Measurements from ENCODE around the gene KCNN4. TPM values are rescaled to one million over a fixed set of nuclear protein-coding genes. Genes with fewer than 3 reads are reported as not detected.
"Not testable (repeated sequence)": the region's sequence is repeated elsewhere in the genome, so short reads cannot be mapped to it uniquely, and the experiment has no call there.

The KCNN4 gene
- polyA plus RNA-seq, 1 donor from 2014 or later = not detected

DNA sequence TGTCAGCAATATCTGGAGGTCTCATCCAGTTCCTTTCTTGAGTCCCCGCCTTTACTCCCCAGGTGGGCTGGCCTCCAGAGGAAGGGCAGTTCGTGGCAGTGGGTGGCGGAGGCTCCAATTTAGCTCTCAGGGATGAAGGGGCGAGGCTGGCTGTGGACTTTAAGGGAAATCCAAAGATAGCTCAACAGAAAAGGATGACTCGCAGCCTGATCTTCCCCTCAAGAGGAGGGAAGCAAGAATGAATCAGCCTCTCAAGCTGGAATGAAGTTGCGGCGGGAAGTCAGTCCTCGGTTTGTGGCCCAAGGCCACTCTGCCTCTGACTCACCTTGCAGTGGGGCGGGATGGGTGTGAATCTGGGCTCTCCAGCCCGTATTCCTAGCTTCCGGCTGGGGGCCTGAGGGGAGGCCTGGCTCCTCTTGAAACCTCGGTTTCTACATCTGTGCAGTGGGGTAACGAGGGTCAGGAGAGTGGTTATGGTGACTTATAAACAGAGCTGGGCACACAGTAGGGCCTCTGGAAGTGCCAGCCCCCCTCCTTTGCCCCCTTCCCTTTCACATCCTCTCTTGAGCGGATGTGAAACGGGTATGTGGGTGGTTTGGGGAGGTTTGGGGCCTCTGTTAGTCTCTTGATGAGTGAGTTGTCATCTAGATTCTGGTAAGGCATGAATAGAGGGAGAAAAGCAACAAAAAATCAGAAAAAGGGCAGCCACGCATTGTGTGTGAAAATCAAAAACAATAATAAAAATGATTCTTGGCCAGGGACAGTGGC is 15.5 kb downstream of the KCNN4 start:
- no peaks in the 10 kb centered on the region for H3K9me2 ChIP-seq (ENCODE audit: insufficient read depth, low read length)
- no peak overlapping the region for H3K4me2 ChIP-seq (ENCODE audit: low read length)
- no peak overlapping the region for H3K27ac ChIP-seq (ENCODE audit: low read length)
- H3K4me3 ChIP-seq (ENCODE audit: low read length) = no peak overlapping the region
- H2AFZ ChIP-seq (ENCODE audit: low read depth, low read length) = no peak overlapping the region
- no peak overlapping the region for H3K9ac ChIP-seq (ENCODE audit: low read length)
- no peaks in the 10 kb centered on the region for H3F3A ChIP-seq (ENCODE audit: insufficient read depth, low read length, poor library complexity, severe bottlenecking)
- H4K20me1 ChIP-seq (ENCODE audit: insufficient read depth) = no peaks in the 10 kb centered on the region
- no peaks in the 10 kb centered on the region for H3K27me3 ChIP-seq (ENCODE audit: insufficient read depth, low read depth, low read length)
- no peaks in the 10 kb centered on the region for H3K9me3 ChIP-seq (ENCODE audit: low read length)
- no peaks in the 10 kb centered on the region for H3K79me2 ChIP-seq (replicated peaks; ENCODE audit: insufficient read depth, low read length)
- no peaks in the 10 kb centered on the region for H3K36me3 ChIP-seq (ENCODE audit: insufficient read depth, low read length)
- TF ChIP-seq, protein P1, sequence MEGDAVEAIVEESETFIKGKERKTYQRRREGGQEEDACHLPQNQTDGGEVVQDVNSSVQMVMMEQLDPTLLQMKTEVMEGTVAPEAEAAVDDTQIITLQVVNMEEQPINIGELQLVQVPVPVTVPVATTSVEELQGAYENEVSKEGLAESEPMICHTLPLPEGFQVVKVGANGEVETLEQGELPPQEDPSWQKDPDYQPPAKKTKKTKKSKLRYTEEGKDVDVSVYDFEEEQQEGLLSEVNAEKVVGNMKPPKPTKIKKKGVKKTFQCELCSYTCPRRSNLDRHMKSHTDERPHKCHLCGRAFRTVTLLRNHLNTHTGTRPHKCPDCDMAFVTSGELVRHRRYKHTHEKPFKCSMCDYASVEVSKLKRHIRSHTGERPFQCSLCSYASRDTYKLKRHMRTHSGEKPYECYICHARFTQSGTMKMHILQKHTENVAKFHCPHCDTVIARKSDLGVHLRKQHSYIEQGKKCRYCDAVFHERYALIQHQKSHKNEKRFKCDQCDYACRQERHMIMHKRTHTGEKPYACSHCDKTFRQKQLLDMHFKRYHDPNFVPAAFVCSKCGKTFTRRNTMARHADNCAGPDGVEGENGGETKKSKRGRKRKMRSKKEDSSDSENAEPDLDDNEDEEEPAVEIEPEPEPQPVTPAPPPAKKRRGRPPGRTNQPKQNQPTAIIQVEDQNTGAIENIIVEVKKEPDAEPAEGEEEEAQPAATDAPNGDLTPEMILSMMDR (IDR thresholded peaks at IDR 0.05; ENCODE audit: poor library complexity, severe bottlenecking) = no peak
- TF ChIP-seq RAD21 (conservative IDR thresholded peaks at IDR 0.05) (no peak), SMC3 (conservative IDR thresholded peaks at IDR 0.05; ENCODE audit: poor library complexity) (no peak)
- TF ChIP-seq, protein P2, sequence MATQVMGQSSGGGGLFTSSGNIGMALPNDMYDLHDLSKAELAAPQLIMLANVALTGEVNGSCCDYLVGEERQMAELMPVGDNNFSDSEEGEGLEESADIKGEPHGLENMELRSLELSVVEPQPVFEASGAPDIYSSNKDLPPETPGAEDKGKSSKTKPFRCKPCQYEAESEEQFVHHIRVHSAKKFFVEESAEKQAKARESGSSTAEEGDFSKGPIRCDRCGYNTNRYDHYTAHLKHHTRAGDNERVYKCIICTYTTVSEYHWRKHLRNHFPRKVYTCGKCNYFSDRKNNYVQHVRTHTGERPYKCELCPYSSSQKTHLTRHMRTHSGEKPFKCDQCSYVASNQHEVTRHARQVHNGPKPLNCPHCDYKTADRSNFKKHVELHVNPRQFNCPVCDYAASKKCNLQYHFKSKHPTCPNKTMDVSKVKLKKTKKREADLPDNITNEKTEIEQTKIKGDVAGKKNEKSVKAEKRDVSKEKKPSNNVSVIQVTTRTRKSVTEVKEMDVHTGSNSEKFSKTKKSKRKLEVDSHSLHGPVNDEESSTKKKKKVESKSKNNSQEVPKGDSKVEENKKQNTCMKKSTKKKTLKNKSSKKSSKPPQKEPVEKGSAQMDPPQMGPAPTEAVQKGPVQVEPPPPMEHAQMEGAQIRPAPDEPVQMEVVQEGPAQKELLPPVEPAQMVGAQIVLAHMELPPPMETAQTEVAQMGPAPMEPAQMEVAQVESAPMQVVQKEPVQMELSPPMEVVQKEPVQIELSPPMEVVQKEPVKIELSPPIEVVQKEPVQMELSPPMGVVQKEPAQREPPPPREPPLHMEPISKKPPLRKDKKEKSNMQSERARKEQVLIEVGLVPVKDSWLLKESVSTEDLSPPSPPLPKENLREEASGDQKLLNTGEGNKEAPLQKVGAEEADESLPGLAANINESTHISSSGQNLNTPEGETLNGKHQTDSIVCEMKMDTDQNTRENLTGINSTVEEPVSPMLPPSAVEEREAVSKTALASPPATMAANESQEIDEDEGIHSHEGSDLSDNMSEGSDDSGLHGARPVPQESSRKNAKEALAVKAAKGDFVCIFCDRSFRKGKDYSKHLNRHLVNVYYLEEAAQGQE (IDR thresholded peaks at IDR 0.05; ENCODE audit: borderline replicate concordance) = no peak

DNA sequence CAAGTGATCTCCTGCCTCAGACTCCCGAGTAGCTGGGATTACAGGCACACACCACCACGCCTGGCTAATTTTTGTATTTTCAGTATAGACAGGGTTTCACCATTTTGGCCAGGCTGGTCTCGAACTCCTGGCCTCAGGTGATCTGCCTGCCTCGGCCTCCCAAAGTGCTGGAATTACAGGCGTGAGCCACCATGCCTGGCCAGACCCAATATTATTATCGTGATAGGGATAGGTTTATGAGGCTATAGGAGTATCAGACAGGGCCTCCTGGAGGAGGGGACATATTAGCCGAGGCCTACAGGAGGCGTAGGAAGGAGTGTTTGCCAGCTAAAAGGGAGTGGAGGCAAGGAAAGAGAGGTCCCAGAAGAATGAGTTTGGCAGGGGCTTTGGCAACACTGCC is 16.1 kb downstream of the KCNN4 start:
- H3F3A ChIP-seq (ENCODE audit: insufficient read depth, low read length, poor library complexity, severe bottlenecking); H3K36me3 ChIP-seq (ENCODE audit: insufficient read depth, low read length); H3K79me2 ChIP-seq (replicated peaks; ENCODE audit: insufficient read depth, low read length); H3K27me3 ChIP-seq (ENCODE audit: insufficient read depth, low read depth, low read length); H3K27ac ChIP-seq (ENCODE audit: low read length); H2AFZ ChIP-seq (ENCODE audit: low read depth, low read length); H3K4me3 ChIP-seq (ENCODE audit: low read length); H3K9ac ChIP-seq (ENCODE audit: low read length); H3K4me2 ChIP-seq (ENCODE audit: low read length); H3K9me3 ChIP-seq (ENCODE audit: low read length); H4K20me1 ChIP-seq (ENCODE audit: insufficient read depth); H3K9me2 ChIP-seq (ENCODE audit: insufficient read depth, low read length): not testable (repeated sequence)

DNA sequence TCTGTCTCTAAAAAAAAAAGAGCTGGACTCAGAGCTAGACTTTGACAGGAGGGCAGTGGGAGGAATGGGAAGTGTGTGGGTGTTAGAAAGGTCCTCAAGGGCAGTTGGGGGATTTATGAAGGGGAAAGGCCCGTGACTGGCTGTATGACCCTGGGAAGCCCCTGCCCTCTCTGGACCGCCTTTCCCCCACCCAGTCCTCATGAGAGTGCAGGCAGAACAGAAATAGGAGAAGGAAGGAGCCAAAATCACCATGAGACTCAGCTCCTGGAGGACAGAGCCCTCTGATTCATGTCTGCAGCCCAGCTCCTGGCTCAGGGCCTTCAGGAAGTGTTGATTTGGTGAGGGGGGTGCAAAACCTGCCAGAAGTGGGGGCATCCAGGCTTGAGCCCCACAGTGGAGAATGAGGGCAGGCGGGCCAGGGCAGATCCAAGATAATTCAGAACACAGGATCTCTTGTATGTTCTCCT is 17.3 kb downstream of the KCNN4 start:
- TF ChIP-seq EZH2 (IDR thresholded peaks at IDR 0.05; ENCODE audit: borderline replicate concordance, insufficient read depth, low read length, poor library complexity, severe bottlenecking) (no peak), RAD21 (conservative IDR thresholded peaks at IDR 0.05) (no peak), SMC3 (conservative IDR thresholded peaks at IDR 0.05; ENCODE audit: poor library complexity) (no peak), POLR2AphosphoS5 (IDR thresholded peaks at IDR 0.05) (no peak), MXI1 (conservative IDR thresholded peaks at IDR 0.05; ENCODE audit: poor library complexity, severe bottlenecking) (no peak), EP300 (conservative IDR thresholded peaks at IDR 0.05; ENCODE audit: poor library complexity, severe bottlenecking) (no peak), TAF1 (IDR thresholded peaks at IDR 0.05; ENCODE audit: low read depth) (no peak)
- TF ChIP-seq, protein P1 (IDR thresholded peaks at IDR 0.05; ENCODE audit: poor library complexity, severe bottlenecking) = no peak
- TF ChIP-seq, protein P2 (IDR thresholded peaks at IDR 0.05; ENCODE audit: borderline replicate concordance) = no peak
- no peak overlapping the region for H3K4me2 ChIP-seq (ENCODE audit: low read length)
- H2AFZ ChIP-seq (ENCODE audit: low read depth, low read length) = no peak overlapping the region
- H3K9ac ChIP-seq (ENCODE audit: low read length) = no peak overlapping the region
- H3K9me3 ChIP-seq (ENCODE audit: low read length) = no peaks in the 10 kb centered on the region
- no peaks in the 10 kb centered on the region for H3F3A ChIP-seq (ENCODE audit: insufficient read depth, low read length, poor library complexity, severe bottlenecking)
- H3K27me3 ChIP-seq (ENCODE audit: insufficient read depth, low read depth, low read length) = no peaks in the 10 kb centered on the region
- no peak overlapping the region for H3K4me3 ChIP-seq (ENCODE audit: low read length)
- H4K20me1 ChIP-seq (ENCODE audit: insufficient read depth) = no peaks in the 10 kb centered on the region
- H3K79me2 ChIP-seq (replicated peaks; ENCODE audit: insufficient read depth, low read length) = no peaks in the 10 kb centered on the region
- no peaks in the 10 kb centered on the region for H3K36me3 ChIP-seq (ENCODE audit: insufficient read depth, low read length)
- H3K9me2 ChIP-seq (ENCODE audit: insufficient read depth, low read length) = no peaks in the 10 kb centered on the region
- H3K27ac ChIP-seq (ENCODE audit: low read length) = no peak overlapping the region

All from neural cell (in vitro differentiated cells).